ENCODE measurements around the gene ITGAV.

DNA sequence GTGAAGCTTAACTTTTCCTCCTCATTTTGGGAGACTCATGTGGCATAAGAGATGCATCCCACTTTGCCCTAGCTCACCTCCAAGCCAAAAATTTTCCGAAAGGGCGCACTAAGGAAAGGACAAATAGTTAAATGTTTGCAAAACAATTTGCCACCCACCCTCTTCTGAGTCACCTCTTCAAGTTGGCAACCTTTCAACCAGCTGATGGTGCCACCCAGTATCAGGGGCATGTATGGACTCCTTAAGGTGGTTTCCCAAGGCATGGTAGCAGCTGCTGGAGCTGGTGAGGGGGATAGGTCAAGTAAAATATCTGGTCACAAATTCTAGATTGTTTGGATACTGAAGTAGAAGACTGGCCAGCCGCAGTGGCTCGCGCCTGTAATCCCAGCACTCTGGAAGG is 17.2 kb upstream of the ITGAV start:
- TF ChIP-seq, protein P1, sequence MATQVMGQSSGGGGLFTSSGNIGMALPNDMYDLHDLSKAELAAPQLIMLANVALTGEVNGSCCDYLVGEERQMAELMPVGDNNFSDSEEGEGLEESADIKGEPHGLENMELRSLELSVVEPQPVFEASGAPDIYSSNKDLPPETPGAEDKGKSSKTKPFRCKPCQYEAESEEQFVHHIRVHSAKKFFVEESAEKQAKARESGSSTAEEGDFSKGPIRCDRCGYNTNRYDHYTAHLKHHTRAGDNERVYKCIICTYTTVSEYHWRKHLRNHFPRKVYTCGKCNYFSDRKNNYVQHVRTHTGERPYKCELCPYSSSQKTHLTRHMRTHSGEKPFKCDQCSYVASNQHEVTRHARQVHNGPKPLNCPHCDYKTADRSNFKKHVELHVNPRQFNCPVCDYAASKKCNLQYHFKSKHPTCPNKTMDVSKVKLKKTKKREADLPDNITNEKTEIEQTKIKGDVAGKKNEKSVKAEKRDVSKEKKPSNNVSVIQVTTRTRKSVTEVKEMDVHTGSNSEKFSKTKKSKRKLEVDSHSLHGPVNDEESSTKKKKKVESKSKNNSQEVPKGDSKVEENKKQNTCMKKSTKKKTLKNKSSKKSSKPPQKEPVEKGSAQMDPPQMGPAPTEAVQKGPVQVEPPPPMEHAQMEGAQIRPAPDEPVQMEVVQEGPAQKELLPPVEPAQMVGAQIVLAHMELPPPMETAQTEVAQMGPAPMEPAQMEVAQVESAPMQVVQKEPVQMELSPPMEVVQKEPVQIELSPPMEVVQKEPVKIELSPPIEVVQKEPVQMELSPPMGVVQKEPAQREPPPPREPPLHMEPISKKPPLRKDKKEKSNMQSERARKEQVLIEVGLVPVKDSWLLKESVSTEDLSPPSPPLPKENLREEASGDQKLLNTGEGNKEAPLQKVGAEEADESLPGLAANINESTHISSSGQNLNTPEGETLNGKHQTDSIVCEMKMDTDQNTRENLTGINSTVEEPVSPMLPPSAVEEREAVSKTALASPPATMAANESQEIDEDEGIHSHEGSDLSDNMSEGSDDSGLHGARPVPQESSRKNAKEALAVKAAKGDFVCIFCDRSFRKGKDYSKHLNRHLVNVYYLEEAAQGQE (IDR thresholded peaks at IDR 0.05; ENCODE audit: insufficient read depth in 1 of 2, low read depth in 2 of 2, low read length in 2 of 2), result no peak
- TF ChIP-seq SIN3A (IDR thresholded peaks at IDR 0.05; ENCODE audit: borderline replicate concordance, insufficient read depth, low read length), result no peak
- no peak for TF ChIP-seq TAF1 (IDR thresholded peaks at IDR 0.05; ENCODE audit: borderline replicate concordance, insufficient read depth, low read length)

Data from PFSK-1 (cell line).